Upper lobe of left lung (tissue), 4 donors: Measurements from ENCODE around the gene WNK2.

Experiments used
- EP300 ChIP-seq, 4 donors: sonication (generic); formaldehyde crosslinking; IDR thresholded peaks; one replicate each; pipeline ENCODE4 v1.5.1; 2017; ENCODE audit warnings: antibody characterized with exemption in 4 of 4, control low read depth in 2 of 4
- POLR2A ChIP-seq, 4 donors: fragments of 450-650 bp; IDR thresholded peaks; one replicate each; pipeline ENCODE4 v1.5.1; 2016 to 2017; ENCODE audit warnings: antibody characterized with exemption in 4 of 4, mild to moderate bottlenecking in 2 of 4
- POLR2AphosphoS5 ChIP-seq, 2 donors: sonication (generic); formaldehyde crosslinking; IDR thresholded peaks; one replicate each; pipeline ENCODE4 v1.5.1; 2017; ENCODE audit warnings: antibody characterized with exemption in 2 of 2
- TF ChIP-seq, protein P1 (sequence below), 6 experiments: fragments of 450-650 bp in 4 of 6; fragments of 200-600 bp in 2 of 6; sonication (generic) in 2 of 6; IDR thresholded peaks; one replicate each; pipeline ENCODE4 v1.5.1; 2016 to 2019; ENCODE audit warnings: antibody characterized with exemption in 6 of 6

DNA sequence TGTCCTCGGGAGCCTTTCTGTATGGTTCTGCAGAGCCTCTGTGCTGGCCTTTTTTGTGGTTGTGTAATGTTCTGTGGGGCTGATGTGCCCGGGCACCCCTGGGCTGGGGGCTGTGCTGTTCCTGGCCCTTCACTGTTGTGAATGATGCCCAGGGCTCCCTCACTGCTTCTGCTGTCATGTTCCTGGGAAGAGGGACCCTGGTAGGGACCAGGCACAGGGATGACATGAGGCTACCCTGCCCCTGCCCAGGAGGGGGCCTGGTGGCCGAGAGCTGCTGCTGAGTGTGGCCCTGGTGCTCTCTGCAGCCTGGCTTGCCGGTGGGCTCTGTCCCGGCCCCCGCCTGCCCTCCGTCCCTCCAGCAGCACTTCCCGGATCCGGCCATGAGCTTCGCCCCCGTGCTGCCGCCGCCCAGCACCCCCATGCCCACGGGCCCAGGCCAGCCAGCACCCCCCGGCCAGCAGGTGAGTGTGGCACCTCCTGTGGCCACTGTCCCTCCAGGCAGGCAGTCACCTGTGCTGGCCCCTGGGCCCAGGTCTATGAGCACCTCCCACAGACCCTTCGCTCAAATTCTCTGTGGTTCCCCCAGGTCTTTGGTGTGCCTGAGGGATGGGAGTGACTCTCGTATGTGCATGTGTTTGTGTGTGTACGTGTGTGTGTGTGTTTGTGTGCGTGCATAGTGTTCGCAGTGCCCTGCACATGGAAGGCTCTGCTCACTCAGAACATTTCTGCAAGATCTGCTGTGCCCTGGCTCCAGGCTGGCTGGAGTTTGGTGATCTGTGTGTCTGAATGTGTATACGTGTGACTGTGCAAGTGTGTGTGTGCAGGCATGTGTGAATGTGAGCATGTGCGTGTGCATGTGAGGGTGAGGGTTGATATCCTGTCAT, 72.3 kb downstream of the WNK2 start:
- TF ChIP-seq, protein P1, sequence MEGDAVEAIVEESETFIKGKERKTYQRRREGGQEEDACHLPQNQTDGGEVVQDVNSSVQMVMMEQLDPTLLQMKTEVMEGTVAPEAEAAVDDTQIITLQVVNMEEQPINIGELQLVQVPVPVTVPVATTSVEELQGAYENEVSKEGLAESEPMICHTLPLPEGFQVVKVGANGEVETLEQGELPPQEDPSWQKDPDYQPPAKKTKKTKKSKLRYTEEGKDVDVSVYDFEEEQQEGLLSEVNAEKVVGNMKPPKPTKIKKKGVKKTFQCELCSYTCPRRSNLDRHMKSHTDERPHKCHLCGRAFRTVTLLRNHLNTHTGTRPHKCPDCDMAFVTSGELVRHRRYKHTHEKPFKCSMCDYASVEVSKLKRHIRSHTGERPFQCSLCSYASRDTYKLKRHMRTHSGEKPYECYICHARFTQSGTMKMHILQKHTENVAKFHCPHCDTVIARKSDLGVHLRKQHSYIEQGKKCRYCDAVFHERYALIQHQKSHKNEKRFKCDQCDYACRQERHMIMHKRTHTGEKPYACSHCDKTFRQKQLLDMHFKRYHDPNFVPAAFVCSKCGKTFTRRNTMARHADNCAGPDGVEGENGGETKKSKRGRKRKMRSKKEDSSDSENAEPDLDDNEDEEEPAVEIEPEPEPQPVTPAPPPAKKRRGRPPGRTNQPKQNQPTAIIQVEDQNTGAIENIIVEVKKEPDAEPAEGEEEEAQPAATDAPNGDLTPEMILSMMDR (IDR thresholded peaks at IDR 0.05), result no peak
- TF ChIP-seq EP300 (IDR thresholded peaks at IDR 0.05), result no peak
- TF ChIP-seq POLR2AphosphoS5 (IDR thresholded peaks at IDR 0.05), result no peak
- no peak for TF ChIP-seq POLR2A (IDR thresholded peaks at IDR 0.05)
